Spleen (tissue), 11 donors: ENCODE results near the gene RAB33B. TPM values are rescaled to one million over a fixed set of nuclear protein-coding genes. Genes with fewer than 3 reads are reported as not detected.

ENCODE experiments used
- polyA plus RNA-seq, 3 donors: library from polyadenylated mRNA; stranded (reverse); fragments of 200-250 nt; gene quantifications; one replicate each; pipeline ENCODE4 v1.2.1, GENCODE V29; 2013
- small RNA-seq, 4 donors: library from RNA; depleted of rRNA; stranded (forward); fragments of <200 nt; gene quantifications; one replicate each; pipeline ENCODE3, GENCODE V24; 2016
- total RNA-seq, 7 donors: library from RNA; depleted of rRNA in 3 of 7; stranded (reverse); fragments of >200 nt in 3 of 7; fragmentation: NEBNext Ultra II Directional in 4 of 7; extraction: Animal tissue kit (Norgen Biotek cat#: 25700) in 4 of 7; gene quantifications; one replicate each; pipeline versions ENCODE4 v1.1.0 to v1.2.1, GENCODE V29; 2016 to 2021
- donor health status: healthy with polysubstance abuse.
- donor health status: DM: no; HTN: no; CAD: no; lungs with moderate emphysema.
- donor health status: DM: no; HTN: no; CAD: no.
- donor health status: Bipolar disorder and iron deficiency.
- donor health status: healthy.
- donor health status: DM: no; HTN: no; CAD: no.
- donor health status: DM: yes; HTN: yes; CAD: no.

The RAB33B gene
- total and polyA plus RNA-seq, 10 donors = 3.3 to 12.4 (median 9.0) TPM

Small RNA genes within 50 kb of the gene (small RNA-seq; reads per million reads assigned to genes)
- gene RF01225 = 0 reads per million in 4 donors

Other genes with a start within 250 kb of the RAB33B start
- gene MGARP, start 173.9 kb upstream of the RAB33B start, total RNA-seq = 1 to 10 TPM in 2 of 7 donors, under 1 TPM in 4, not detected in 1; 0.20 to 1.7 (median 0.48) TPM
- gene MGARP, start 173.9 kb upstream of the RAB33B start, polyA plus RNA-seq = under 1 TPM; 0.28 to 0.54 (median 0.50) TPM
- 10 to 100 TPM; 26.2 to 66.7 (median 41.1) TPM for gene NAA15, start 152.6 kb upstream of the RAB33B start, total RNA-seq
- 1 to 10 TPM; 5.4 to 8.3 (median 7.4) TPM for gene NAA15, start 152.6 kb upstream of the RAB33B start, polyA plus RNA-seq
- gene NDUFC1, start 151.6 kb upstream of the RAB33B start, total RNA-seq = 10 to 100 TPM; 27.8 to 47.2 (median 34.9) TPM
- gene NDUFC1, start 151.6 kb upstream of the RAB33B start, polyA plus RNA-seq = 10 to 100 TPM; 70.9 to 92.8 (median 87.4) TPM
- gene SETD7, start 102.1 kb downstream of the RAB33B start, total RNA-seq = 10 to 100 TPM; 25.5 to 45.4 (median 35.7) TPM
- 1 to 10 TPM; 5.0 to 9.4 (median 6.2) TPM for gene SETD7, start 102.1 kb downstream of the RAB33B start, polyA plus RNA-seq
- gene MGST2, start 211.7 kb downstream of the RAB33B start, total RNA-seq = 100 to 1,000 TPM in 1 of 7 donors, 10 to 100 TPM in 6; 41.5 to 114 (median 67.3) TPM
- 10 to 100 TPM; 26.9 to 54.1 (median 50.6) TPM for gene MGST2, start 211.7 kb downstream of the RAB33B start, polyA plus RNA-seq